Panc1 (cell line): ENCODE measurements around the gene NCOA5. TPM values are rescaled to one million over a fixed set of nuclear protein-coding genes. Genes with fewer than 3 reads are reported as not detected.

ENCODE experiments used
- ATAC-seq: fragments of 200-7000 bp; cut with Tn5 transposase; 2 replicates; pipeline ENCODE4 v1.9.1; 2020; ENCODE audit warnings: mild to moderate bottlenecking, moderate library complexity
- BruUV-seq: library from RNA; stranded (reverse); fragments of 400-500 nt; replicated peaks from 2 replicates; lab custom pipeline; 2021; lab: Mats Ljungman, UMichigan
- CTCF ChIA-PET: fragments of 300-600 bp; sonication (Branson Sonifier 250); formaldehyde crosslinking; loops from one replicate; lab custom pipeline; 2022; ENCODE audit warnings: antibody characterized with exemption; lab: Charles Lee
- POLR2A ChIA-PET: fragments of 300-600 bp; sonication (Branson Sonifier 250); formaldehyde crosslinking; loops from one replicate; lab custom pipeline; 2022; ENCODE audit warnings: antibody characterized with exemption; lab: Charles Lee
- DNase-seq: peaks from one replicate; pipeline ENCODE4 v3.0.0-alpha.2; 2010; ENCODE audit warnings: low read depth, low spot score
- H3K27ac ChIP-seq: 2 replicates; pipeline ENCODE4 v1.5.1; 2011; ENCODE audit warnings: mild to moderate bottlenecking, low read length, inconsistent platforms
- H3K27me3 ChIP-seq: fragments of 200-500 bp; sonication (Bioruptor generic); 2 replicates; pipeline ENCODE4 v1.6.0; 2014; ENCODE audit warnings: low read length, inconsistent platforms; ENCODE audit not compliant: control insufficient read depth, insufficient read depth
- H3K36me3 ChIP-seq: fragments of 200-500 bp; sonication (Bioruptor generic); 2 replicates; pipeline ENCODE4 v1.5.1; 2014; ENCODE audit warnings: inconsistent platforms, mild to moderate bottlenecking, low read length, moderate library complexity; ENCODE audit not compliant: control insufficient read depth, insufficient read depth
- H3K4me1 ChIP-seq: 2 replicates; pipeline ENCODE4 v1.5.1; 2011; ENCODE audit warnings: inconsistent platforms, mild to moderate bottlenecking, low read length, moderate library complexity; ENCODE audit not compliant: control insufficient read depth, insufficient read depth
- H3K4me3 ChIP-seq, 2 experiments: 2 replicates each; pipeline ENCODE4 v1.5.1; 2011 to 2012; ENCODE audit warnings: low read depth in 2 of 2, low read length in 2 of 2, mild to moderate bottlenecking in 2 of 2, inconsistent platforms in 1 of 2, moderate library complexity in 1 of 2
- H3K9me3 ChIP-seq: fragments of 200-500 bp; sonication (Bioruptor generic); 2 replicates; pipeline ENCODE4 v1.5.1; 2014; ENCODE audit warnings: low read depth, mild to moderate bottlenecking, inconsistent platforms, low read length, moderate library complexity; ENCODE audit not compliant: control insufficient read depth, insufficient read depth
- POLR2AphosphoS5 ChIP-seq: IDR thresholded peaks from 2 replicates; pipeline ENCODE4 v1.6.1; 2012; ENCODE audit warnings: mild to moderate bottlenecking, low read depth, low read length, moderate library complexity
- SIN3A ChIP-seq: IDR thresholded peaks from 2 replicates; pipeline ENCODE4 v1.6.1; 2012; ENCODE audit warnings: low read depth, mild to moderate bottlenecking, low read length, moderate library complexity, borderline replicate concordance; ENCODE audit not compliant: insufficient read depth
- TCF7L2 ChIP-seq: IDR thresholded peaks from 2 replicates; pipeline ENCODE4 v1.6.1; 2011; ENCODE audit warnings: mild to moderate bottlenecking, low read depth, low read length, inconsistent platforms
- in situ Hi-C: cut with HindIII; loops from 2 replicates; pipeline ENCODE4 v1.10.0; 2016; ENCODE audit warnings: low sequenced_read_pairs, low pct_unique_long_range_greater_than_20kb
- intact Hi-C: fragments of 100-400 bp; cut with micrococcal nuclease; formaldehyde crosslinking; loops from one replicate; pipeline ENCODE4 v1.10.0; 2022; ENCODE audit not compliant: unreplicated experiment
- total RNA-seq: library from RNA; stranded (reverse); gene quantifications from one replicate; pipeline ENCODE4 v1.2.1, GENCODE V29; 2021; ENCODE audit not compliant: unreplicated experiment
- TF ChIP-seq, protein P1 (sequence below): fragments of 450-650 bp; IDR thresholded peaks from 2 replicates; pipeline ENCODE4 v1.5.1; 2017; ENCODE audit warnings: mild to moderate bottlenecking
- TF ChIP-seq, protein P2 (sequence below), 2 experiments: IDR thresholded peaks; 2 replicates each; pipeline ENCODE4 v1.6.1; 2011 to 2012; ENCODE audit warnings: low read depth in 2 of 2, control low read depth in 1 of 2, low read length in 1 of 2, mild to moderate bottlenecking in 1 of 2, moderate library complexity in 1 of 2; ENCODE audit not compliant: insufficient read depth in 1 of 2

The NCOA5 gene
- total RNA-seq, 1 experiment from 2014 or later, result 30.6 TPM

DNA sequence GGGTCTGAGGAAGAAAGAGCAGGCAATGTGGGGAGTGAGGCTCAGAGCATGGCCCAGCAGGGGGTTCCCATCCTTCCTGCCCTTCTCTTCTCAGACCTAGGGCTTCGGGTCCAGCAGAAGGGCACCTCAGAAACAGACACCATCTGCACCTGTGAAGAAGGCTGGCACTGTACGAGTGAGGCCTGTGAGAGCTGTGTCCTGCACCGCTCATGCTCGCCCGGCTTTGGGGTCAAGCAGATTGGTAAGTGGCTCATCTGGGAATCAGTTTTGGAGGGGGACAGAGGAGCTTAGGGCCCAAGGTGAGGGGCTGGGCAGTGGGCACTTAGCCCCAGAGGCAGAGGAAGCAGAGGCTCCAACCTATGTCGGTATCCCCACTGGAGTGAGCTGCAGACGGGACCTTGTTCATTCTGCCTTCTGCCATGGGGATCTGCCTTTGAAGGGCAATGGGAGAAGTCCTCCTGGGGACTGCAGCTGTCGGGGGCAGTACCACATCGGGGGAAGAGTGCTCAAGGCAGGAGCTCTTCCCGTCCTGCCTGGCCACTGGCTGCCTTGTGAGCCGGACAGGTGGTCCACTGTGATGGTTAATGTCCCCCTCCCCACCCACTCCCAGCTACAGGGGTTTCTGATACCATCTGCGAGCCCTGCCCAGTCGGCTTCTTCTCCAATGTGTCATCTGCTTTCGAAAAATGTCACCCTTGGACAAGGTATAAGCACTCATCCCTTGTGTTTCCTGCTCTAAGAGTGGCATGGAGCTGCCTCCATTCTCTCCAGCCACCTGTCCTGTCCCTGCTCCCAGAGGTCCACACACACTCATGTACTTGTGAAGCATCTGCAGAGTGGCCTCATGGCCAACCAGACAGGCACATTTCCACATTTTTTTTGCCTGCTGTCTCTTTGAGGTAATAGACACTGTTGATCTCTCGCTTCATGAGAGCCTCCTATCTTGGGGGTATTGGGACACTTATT is 33.0 kb upstream of the NCOA5 start:
- Histone ChIP-seq H3K36me3 (0 out of 2 replicates have a peak, but pooled peaks cover 2% of the 10 kb centered on the region), H3K4me3 (no peak overlapping the region), H3K27me3 (no peaks in the 10 kb centered on the region), H3K27ac (no peak overlapping the region), H3K4me1 (peaks cover 13% of the 10 kb centered on the region; the same call in 1 of the 2 replicates), H3K9me3 (no peaks in the 10 kb centered on the region)
- POLR2A ChIA-PET, result interaction anchor here (0.6 kb wide), 1 partner anchor 62 kb away, joined by 5 read pairs; no protein-coding TSS in a partner anchor
- no peak for TF ChIP-seq SIN3A
- TF ChIP-seq POLR2AphosphoS5, result no peak
- TF ChIP-seq TCF7L2, result no peak
- TF ChIP-seq, protein P1, sequence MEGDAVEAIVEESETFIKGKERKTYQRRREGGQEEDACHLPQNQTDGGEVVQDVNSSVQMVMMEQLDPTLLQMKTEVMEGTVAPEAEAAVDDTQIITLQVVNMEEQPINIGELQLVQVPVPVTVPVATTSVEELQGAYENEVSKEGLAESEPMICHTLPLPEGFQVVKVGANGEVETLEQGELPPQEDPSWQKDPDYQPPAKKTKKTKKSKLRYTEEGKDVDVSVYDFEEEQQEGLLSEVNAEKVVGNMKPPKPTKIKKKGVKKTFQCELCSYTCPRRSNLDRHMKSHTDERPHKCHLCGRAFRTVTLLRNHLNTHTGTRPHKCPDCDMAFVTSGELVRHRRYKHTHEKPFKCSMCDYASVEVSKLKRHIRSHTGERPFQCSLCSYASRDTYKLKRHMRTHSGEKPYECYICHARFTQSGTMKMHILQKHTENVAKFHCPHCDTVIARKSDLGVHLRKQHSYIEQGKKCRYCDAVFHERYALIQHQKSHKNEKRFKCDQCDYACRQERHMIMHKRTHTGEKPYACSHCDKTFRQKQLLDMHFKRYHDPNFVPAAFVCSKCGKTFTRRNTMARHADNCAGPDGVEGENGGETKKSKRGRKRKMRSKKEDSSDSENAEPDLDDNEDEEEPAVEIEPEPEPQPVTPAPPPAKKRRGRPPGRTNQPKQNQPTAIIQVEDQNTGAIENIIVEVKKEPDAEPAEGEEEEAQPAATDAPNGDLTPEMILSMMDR, result no peak
- TF ChIP-seq, protein P2, sequence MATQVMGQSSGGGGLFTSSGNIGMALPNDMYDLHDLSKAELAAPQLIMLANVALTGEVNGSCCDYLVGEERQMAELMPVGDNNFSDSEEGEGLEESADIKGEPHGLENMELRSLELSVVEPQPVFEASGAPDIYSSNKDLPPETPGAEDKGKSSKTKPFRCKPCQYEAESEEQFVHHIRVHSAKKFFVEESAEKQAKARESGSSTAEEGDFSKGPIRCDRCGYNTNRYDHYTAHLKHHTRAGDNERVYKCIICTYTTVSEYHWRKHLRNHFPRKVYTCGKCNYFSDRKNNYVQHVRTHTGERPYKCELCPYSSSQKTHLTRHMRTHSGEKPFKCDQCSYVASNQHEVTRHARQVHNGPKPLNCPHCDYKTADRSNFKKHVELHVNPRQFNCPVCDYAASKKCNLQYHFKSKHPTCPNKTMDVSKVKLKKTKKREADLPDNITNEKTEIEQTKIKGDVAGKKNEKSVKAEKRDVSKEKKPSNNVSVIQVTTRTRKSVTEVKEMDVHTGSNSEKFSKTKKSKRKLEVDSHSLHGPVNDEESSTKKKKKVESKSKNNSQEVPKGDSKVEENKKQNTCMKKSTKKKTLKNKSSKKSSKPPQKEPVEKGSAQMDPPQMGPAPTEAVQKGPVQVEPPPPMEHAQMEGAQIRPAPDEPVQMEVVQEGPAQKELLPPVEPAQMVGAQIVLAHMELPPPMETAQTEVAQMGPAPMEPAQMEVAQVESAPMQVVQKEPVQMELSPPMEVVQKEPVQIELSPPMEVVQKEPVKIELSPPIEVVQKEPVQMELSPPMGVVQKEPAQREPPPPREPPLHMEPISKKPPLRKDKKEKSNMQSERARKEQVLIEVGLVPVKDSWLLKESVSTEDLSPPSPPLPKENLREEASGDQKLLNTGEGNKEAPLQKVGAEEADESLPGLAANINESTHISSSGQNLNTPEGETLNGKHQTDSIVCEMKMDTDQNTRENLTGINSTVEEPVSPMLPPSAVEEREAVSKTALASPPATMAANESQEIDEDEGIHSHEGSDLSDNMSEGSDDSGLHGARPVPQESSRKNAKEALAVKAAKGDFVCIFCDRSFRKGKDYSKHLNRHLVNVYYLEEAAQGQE (IDR thresholded peaks at IDR 0.05; ENCODE audit: insufficient read depth in 1 of 2, low read depth in 2 of 2, low read length in 1 of 2), result no peak
- ATAC-seq (no peak), DNase-seq (no peak)
- CTCF ChIA-PET, result no interaction called here
- BruUV-seq, result no TSS peak
- in situ Hi-C loops (no loop called here), intact Hi-C loops (no loop called here)

DNA sequence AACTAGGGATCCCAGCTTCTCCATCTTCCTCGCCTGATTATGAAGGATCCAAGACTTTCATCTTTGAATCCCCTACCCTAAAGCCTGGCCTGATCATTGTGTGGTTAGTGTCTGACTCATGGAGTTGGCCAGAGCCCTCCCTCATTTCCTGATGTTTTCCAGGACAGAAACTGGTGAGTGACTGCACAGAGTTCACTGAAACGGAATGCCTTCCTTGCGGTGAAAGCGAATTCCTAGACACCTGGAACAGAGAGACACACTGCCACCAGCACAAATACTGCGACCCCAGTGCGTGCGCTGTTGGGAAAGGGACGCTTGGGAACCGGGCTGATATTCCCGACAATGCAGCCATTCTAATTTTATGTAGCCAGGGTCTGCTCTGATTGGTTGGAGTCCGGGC is 32.3 kb upstream of the NCOA5 start:
- Histone ChIP-seq H3K4me3 (no peak overlapping the region), H3K27me3 (no peaks in the 10 kb centered on the region), H3K27ac (no peak overlapping the region), H3K9me3 (no peaks in the 10 kb centered on the region), H3K36me3 (0 out of 2 replicates have a peak, but pooled peaks cover 2% of the 10 kb centered on the region), H3K4me1 (peaks cover 13% of the 10 kb centered on the region; the same call in 1 of the 2 replicates)
- intact Hi-C loops (no loop called here), in situ Hi-C loops (no loop called here)
- TF ChIP-seq TCF7L2, result no peak
- TF ChIP-seq, protein P2 (IDR thresholded peaks at IDR 0.05; ENCODE audit: insufficient read depth in 1 of 2, low read depth in 2 of 2, low read length in 1 of 2), result no peak
- TF ChIP-seq, protein P1, result no peak
- TF ChIP-seq SIN3A, result no peak
- no peak for TF ChIP-seq POLR2AphosphoS5
- POLR2A ChIA-PET, result no interaction called here
- CTCF ChIA-PET, result no interaction called here
- DNase-seq, result no peak
- BruUV-seq, result no TSS peak
- no peak for ATAC-seq
